A673 (cell line): ENCODE measurements around the gene RASA3. TPM values are rescaled to one million over a fixed set of nuclear protein-coding genes. Genes with fewer than 3 reads are reported as not detected.

Experiments used
- BruUV-seq: library from RNA; stranded (reverse); fragments of 400-500 nt; replicated peaks from 2 replicates; lab custom pipeline; 2021; lab: Mats Ljungman, UMichigan
- CTCF ChIA-PET: fragments of 300-600 bp; sonication (Branson Sonifier 250); formaldehyde crosslinking; loops from one replicate; lab custom pipeline; 2022; ENCODE audit warnings: antibody characterized with exemption; lab: Charles Lee
- POLR2A ChIA-PET: fragments of 300-600 bp; sonication (Branson Sonifier 250); formaldehyde crosslinking; loops from one replicate; lab custom pipeline; 2022; ENCODE audit warnings: antibody characterized with exemption; ENCODE audit not compliant: low non-redundant PET; lab: Charles Lee
- DNase-seq: peaks from one replicate; pipeline ENCODE4 v3.0.0-alpha.2; 2015; ENCODE audit warnings: low spot score
- H3K27ac ChIP-seq: fragments of 200-600 bp; sonication (generic); 2 replicates; pipeline ENCODE4 v1.5.1; 2016; ENCODE audit warnings: mixed run types, low read depth, mild to moderate bottlenecking, mixed read lengths, antibody characterized with exemption, low read length; ENCODE audit not compliant: poor library complexity, severe bottlenecking
- H3K27me3 ChIP-seq: fragments of 200-600 bp; sonication (generic); replicated peaks from 2 replicates; pipeline ENCODE4 v1.6.1; 2017; ENCODE audit warnings: mixed run types, low read depth, mild to moderate bottlenecking, mixed read lengths, antibody characterized with exemption, low read length; ENCODE audit not compliant: insufficient read depth, poor library complexity
- H3K36me3 ChIP-seq: fragments of 200-600 bp; sonication (generic); 2 replicates; pipeline ENCODE4 v1.6.1; 2016; ENCODE audit warnings: mixed run types, mild to moderate bottlenecking, mixed read lengths, antibody characterized with exemption, low read length; ENCODE audit not compliant: insufficient read depth, poor library complexity, severe bottlenecking
- H3K4me1 ChIP-seq: fragments of 200-600 bp; sonication (generic); 2 replicates; pipeline ENCODE4 v1.6.1; 2017; ENCODE audit warnings: mixed run types, mild to moderate bottlenecking, mixed read lengths, antibody characterized with exemption, low read length; ENCODE audit not compliant: insufficient read depth, poor library complexity, severe bottlenecking
- H3K4me3 ChIP-seq: fragments of 200-600 bp; sonication (generic); 2 replicates; pipeline ENCODE4 v1.5.1; 2016; ENCODE audit warnings: low read depth, mixed run types, mild to moderate bottlenecking, mixed read lengths, low read length; ENCODE audit not compliant: poor library complexity, severe bottlenecking
- H3K9me3 ChIP-seq: fragments of 200-600 bp; sonication (generic); 2 replicates; pipeline ENCODE4 v1.6.1; 2016; ENCODE audit warnings: mixed run types, low read depth, mild to moderate bottlenecking, mixed read lengths, antibody characterized with exemption, low read length; ENCODE audit not compliant: poor library complexity, severe bottlenecking
- EZH2 ChIP-seq: fragments of 200-600 bp; sonication (generic); IDR thresholded peaks from 2 replicates; pipeline ENCODE4 v1.6.1; 2017; ENCODE audit warnings: borderline replicate concordance, low read depth, mild to moderate bottlenecking, mixed read lengths, antibody characterized with exemption, low read length; ENCODE audit not compliant: poor library complexity, severe bottlenecking
- intact Hi-C: fragments of 100-400 bp; cut with micrococcal nuclease; formaldehyde crosslinking; loops from one replicate; pipeline ENCODE4 v1.10.0; 2022; ENCODE audit not compliant: unreplicated experiment
- total RNA-seq: library from RNA; stranded (reverse); gene quantifications from 2 replicates; pipeline ENCODE4 v1.2.3, GENCODE V29; 2021
- TF ChIP-seq, protein P1 (sequence below): fragments of 300-800, 200-600 bp; sonication (generic); conservative IDR thresholded peaks from 2 replicates; pipeline ENCODE4 v1.5.1; 2017; ENCODE audit warnings: low read depth, mild to moderate bottlenecking, antibody characterized with exemption, low read length, moderate library complexity, mixed read lengths

Gene RASA3
- total RNA-seq, 1 experiment from 2014 or later, result 22.1 TPM

GRCh38 chr13:113965968-113966884 lies 166.2 kb downstream of the RASA3 start:
- CTCF ChIA-PET, result no interaction called here
- intact Hi-C loops, result no loop called here
- Histone ChIP-seq H3K9me3 (no peaks in the 10 kb centered on the region), H3K36me3 (no peaks in the 10 kb centered on the region), H3K27ac (no peak overlapping the region), H3K27me3 (no peaks in the 10 kb centered on the region), H3K4me1 (no peaks in the 10 kb centered on the region), H3K4me3 (no peak overlapping the region)
- BruUV-seq, result no TSS peak
- POLR2A ChIA-PET, result no interaction called here
- no peak for DNase-seq
- no peak for TF ChIP-seq EZH2
- TF ChIP-seq, protein P1, sequence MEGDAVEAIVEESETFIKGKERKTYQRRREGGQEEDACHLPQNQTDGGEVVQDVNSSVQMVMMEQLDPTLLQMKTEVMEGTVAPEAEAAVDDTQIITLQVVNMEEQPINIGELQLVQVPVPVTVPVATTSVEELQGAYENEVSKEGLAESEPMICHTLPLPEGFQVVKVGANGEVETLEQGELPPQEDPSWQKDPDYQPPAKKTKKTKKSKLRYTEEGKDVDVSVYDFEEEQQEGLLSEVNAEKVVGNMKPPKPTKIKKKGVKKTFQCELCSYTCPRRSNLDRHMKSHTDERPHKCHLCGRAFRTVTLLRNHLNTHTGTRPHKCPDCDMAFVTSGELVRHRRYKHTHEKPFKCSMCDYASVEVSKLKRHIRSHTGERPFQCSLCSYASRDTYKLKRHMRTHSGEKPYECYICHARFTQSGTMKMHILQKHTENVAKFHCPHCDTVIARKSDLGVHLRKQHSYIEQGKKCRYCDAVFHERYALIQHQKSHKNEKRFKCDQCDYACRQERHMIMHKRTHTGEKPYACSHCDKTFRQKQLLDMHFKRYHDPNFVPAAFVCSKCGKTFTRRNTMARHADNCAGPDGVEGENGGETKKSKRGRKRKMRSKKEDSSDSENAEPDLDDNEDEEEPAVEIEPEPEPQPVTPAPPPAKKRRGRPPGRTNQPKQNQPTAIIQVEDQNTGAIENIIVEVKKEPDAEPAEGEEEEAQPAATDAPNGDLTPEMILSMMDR, result no peak

GRCh38 chr13:113965383-113965874 lies 167.0 kb downstream of the RASA3 start:
- TF ChIP-seq EZH2, result no peak
- TF ChIP-seq, protein P1, result no peak
- H3K36me3 ChIP-seq, result no peaks in the 10 kb centered on the region

DNA sequence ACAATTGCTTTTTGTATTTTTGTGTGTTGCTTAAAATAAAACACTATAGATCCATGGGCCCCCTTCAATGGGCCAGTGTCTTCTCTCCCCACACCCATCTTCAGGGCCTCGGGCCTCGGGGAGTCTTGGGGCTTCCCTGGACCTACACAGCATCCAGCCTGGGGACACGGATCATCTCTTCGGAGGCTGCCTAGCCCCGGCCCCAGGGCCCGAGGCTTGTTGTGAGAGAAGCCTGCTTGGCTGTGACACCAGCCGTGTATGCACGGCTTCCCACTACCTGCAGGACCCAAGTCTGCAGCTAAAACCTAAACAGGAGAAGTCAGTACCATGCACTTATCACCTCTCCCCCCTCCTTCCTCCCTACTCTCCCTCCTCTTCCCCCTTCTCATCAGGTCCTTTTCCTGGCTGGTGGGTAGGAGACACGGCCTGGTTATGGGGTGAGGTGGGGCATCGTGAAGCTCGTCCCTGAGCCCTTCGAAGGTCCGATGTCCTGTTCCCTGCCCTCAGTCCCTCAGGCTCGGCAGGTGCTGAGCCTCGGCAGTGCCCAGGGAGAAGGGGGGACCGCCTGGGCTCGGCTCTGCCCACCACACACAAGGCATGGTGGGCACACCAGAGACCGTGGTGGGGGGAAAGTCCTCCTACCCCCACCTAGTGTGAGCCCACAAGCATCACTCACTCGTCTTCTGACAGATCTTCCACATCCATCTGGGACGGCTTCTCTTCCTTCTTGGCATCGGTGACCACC lies 168.0 kb downstream of the RASA3 start:
- no TSS peak for BruUV-seq
- POLR2A ChIA-PET, result no interaction called here
- no peak overlapping the region for H3K27ac ChIP-seq
- intact Hi-C loops, result no loop called here
- TF ChIP-seq, protein P1, result no peak
- TF ChIP-seq EZH2, result no peak
- no peak overlapping the region for H3K4me3 ChIP-seq
- DNase-seq, result no peak
- H3K9me3 ChIP-seq, result peaks cover 10% of the 10 kb centered on the region
- no peaks in the 10 kb centered on the region for H3K36me3 ChIP-seq
- CTCF ChIA-PET, result no interaction called here
- no peaks in the 10 kb centered on the region for H3K4me1 ChIP-seq
- H3K27me3 ChIP-seq, result no peaks in the 10 kb centered on the region

More at GRCh38 chr13:113965383-113965874, 167.0 kb downstream of the RASA3 start:
- no peak overlapping the region for H3K4me3 ChIP-seq
- CTCF ChIA-PET, result no interaction called here
- H3K27me3 ChIP-seq, result no peaks in the 10 kb centered on the region
- no peak for DNase-seq
- intact Hi-C loops, result no loop called here
- peaks cover 4% of the 10 kb centered on the region for H3K9me3 ChIP-seq
- no peak overlapping the region for H3K27ac ChIP-seq
- BruUV-seq, result no TSS peak
- POLR2A ChIA-PET, result no interaction called here
- H3K4me1 ChIP-seq, result no peaks in the 10 kb centered on the region
